Spleen (tissue), 11 donors: ENCODE data around the gene NANS. TPM values are rescaled to one million over a fixed set of nuclear protein-coding genes. Genes with fewer than 3 reads are reported as not detected.
A peak's percentile ranks its signal among the peaks of the same experiment; 100 is the strongest.

Experiments used
- DNase-seq: peaks from one replicate; pipeline ENCODE4 v3.0.0-alpha.2; 2020
- H3K27ac ChIP-seq, 8 donors: fragments of 200-600 bp; sonication (generic) in 7 of 8; 1 replicate in 4 of 8; 2 replicates in 4 of 8; pipeline versions ENCODE4 v1.5.0 to v1.8.0; 2016 to 2021; ENCODE audit warnings: inconsistent platforms in 4 of 8, mild to moderate bottlenecking in 4 of 8, moderate library complexity in 1 of 8
- H3K27me3 ChIP-seq, 7 donors: fragments of 200-600 bp; sonication (generic) in 6 of 7; replicated peaks in 1 of 7; 1 replicate in 4 of 7; 2 replicates in 3 of 7; pipeline versions ENCODE4 v1.5.0 to v1.8.0; 2016 to 2021; ENCODE audit warnings: inconsistent platforms in 3 of 7, mild to moderate bottlenecking in 1 of 7
- H3K36me3 ChIP-seq, 6 donors: fragments of 200-600 bp; sonication (generic) in 5 of 6; 1 replicate in 4 of 6; 2 replicates in 2 of 6; pipeline versions ENCODE4 v1.5.0 to v1.8.0; 2016 to 2021; ENCODE audit warnings: inconsistent platforms in 2 of 6
- H3K4me1 ChIP-seq, 6 donors: fragments of 200-600 bp; sonication (generic) in 5 of 6; 1 replicate in 3 of 6; 2 replicates in 3 of 6; pipeline versions ENCODE4 v1.5.0 to v1.8.0; 2016 to 2021; ENCODE audit warnings: inconsistent platforms in 3 of 6
- H3K4me3 ChIP-seq, 8 donors: fragments of 200-600 bp; sonication (generic) in 7 of 8; 1 replicate in 4 of 8; 2 replicates in 4 of 8; pipeline versions ENCODE4 v1.5.0 to v1.8.0; 2016 to 2021; ENCODE audit warnings: inconsistent platforms in 4 of 8, mild to moderate bottlenecking in 4 of 8, moderate library complexity in 2 of 8
- H3K9me3 ChIP-seq, 8 donors: fragments of 200-600 bp; sonication (generic) in 7 of 8; 1 replicate in 4 of 8; 2 replicates in 4 of 8; pipeline versions ENCODE4 v1.5.0 to v1.8.0; 2016 to 2021; ENCODE audit warnings: inconsistent platforms in 4 of 8
- CTCF ChIP-seq, 11 experiments: fragments of 200-600 bp in 7 of 11; fragments of 450-650 bp in 4 of 11; sonication (generic) in 4 of 11; IDR thresholded peaks in 8 of 11; conservative IDR thresholded peaks in 3 of 11; 1 replicate in 7 of 11; 2 replicates in 4 of 11; pipeline versions ENCODE4 v1.4.0 to v1.8.0; 2016 to 2021; ENCODE audit warnings: antibody characterized with exemption in 11 of 11, inconsistent platforms in 4 of 11, mild to moderate bottlenecking in 1 of 11
- POLR2A ChIP-seq, 3 donors: fragments of 450-650 bp; IDR thresholded peaks; one replicate each; pipeline ENCODE4 v1.5.1; 2017; ENCODE audit warnings: antibody characterized with exemption in 3 of 3, mild to moderate bottlenecking in 1 of 3
- POLR2AphosphoS5 ChIP-seq, 3 donors: sonication (generic); formaldehyde crosslinking; IDR thresholded peaks; one replicate each; pipeline ENCODE4 v1.5.1; 2017; ENCODE audit warnings: antibody characterized with exemption in 3 of 3
- WGBS, 5 donors: extraction: QIAGEN DNeasy Blood & Tissue Kit in 3 of 5; methylation state at CpG; one replicate each; pipeline versions ENCODE4 v1.1.5 to v1.1.7; 2013 to 2018; 5-methylcytosine and 5-hydroxymethylcytosine counted together
- intact Hi-C: fragments of 100-400 bp; cut with DNase I; formaldehyde crosslinking; loops from one replicate; pipeline ENCODE4 v1.15.0; 2023; ENCODE audit warnings: low total_unique reads
- polyA plus RNA-seq, 3 donors: library from polyadenylated mRNA; stranded (reverse); fragments of 200-250 nt; gene quantifications; one replicate each; pipeline ENCODE4 v1.2.1, GENCODE V29; 2013
- total RNA-seq, 7 donors: library from RNA; depleted of rRNA in 3 of 7; stranded (reverse); fragments of >200 nt in 3 of 7; fragmentation: NEBNext Ultra II Directional in 4 of 7; extraction: Animal tissue kit (Norgen Biotek cat#: 25700) in 4 of 7; gene quantifications; one replicate each; pipeline versions ENCODE4 v1.1.0 to v1.2.1, GENCODE V29; 2016 to 2021
- donor health status: healthy with polysubstance abuse.
- donor health status: DM: no; HTN: no; CAD: no; lungs with moderate emphysema.
- donor health status: DM: no; HTN: no; CAD: no.
- donor health status: Bipolar disorder and iron deficiency.
- donor health status: healthy.
- donor health status: DM: no; HTN: no; CAD: no.
- donor health status: DM: yes; HTN: yes; CAD: no.

Gene NANS
- total and polyA plus RNA-seq, 10 donors = 30.6 to 87.3 (median 53.1) TPM

- 80 to 89% (median 87%) methylated on average over 7 of the region's 7 CpGs for WGBS, 5 donors
- H3K4me3 ChIP-seq = no peak overlapping the region
- DNase-seq = no peak
- H3K36me3 ChIP-seq = peaks cover 0 to 95% (median 24%) of the 10 kb centered on the region in 6 donors
- no peaks in the 10 kb centered on the region for H3K9me3 ChIP-seq
- H3K4me1 ChIP-seq = peaks cover 9 to 54% (median 25%) of the 10 kb centered on the region in 6 donors
- no peaks in the 10 kb centered on the region for H3K27me3 ChIP-seq
- H3K27ac ChIP-seq = no peak overlapping the region
- intact Hi-C loops = no loop called here
- no peak for TF ChIP-seq CTCF (IDR thresholded peaks at IDR 0.05 in 8 of 11, conservative IDR thresholded peaks at IDR 0.05 in 3 of 11)
- TF ChIP-seq POLR2AphosphoS5 (IDR thresholded peaks at IDR 0.05) = no peak
- TF ChIP-seq POLR2A (IDR thresholded peaks at IDR 0.05) = no peak
These were observed 38.9 kb downstream of the NANS start for GRCh38 chr9:98095401-98095800.

- H3K36me3 ChIP-seq = peaks cover 0 to 88% (median 24%) of the 10 kb centered on the region in 6 donors
- WGBS, 5 donors = 95 to 99% (median 97%) methylated on average over 5 of the region's 5 CpGs
- no peaks in the 10 kb centered on the region for H3K27me3 ChIP-seq
- no peaks in the 10 kb centered on the region for H3K9me3 ChIP-seq
- H3K4me3 ChIP-seq = no peak overlapping the region
- TF ChIP-seq POLR2AphosphoS5 (IDR thresholded peaks at IDR 0.05) (no peak), POLR2A (IDR thresholded peaks at IDR 0.05) (no peak), CTCF (IDR thresholded peaks at IDR 0.05 in 8 of 11, conservative IDR thresholded peaks at IDR 0.05 in 3 of 11) (no peak)
- no peak for DNase-seq
- H3K4me1 ChIP-seq = peaks cover 16 to 61% (median 30%) of the 10 kb centered on the region in 6 donors
- intact Hi-C loops = no loop called here
- no peak overlapping the region for H3K27ac ChIP-seq
These were observed 39.6 kb downstream of the NANS start for GRCh38 chr9:98096091-98096490.

- 63 to 72% (median 68%) methylated on average over 4 of the region's 4 CpGs for WGBS, 5 donors
- Histone ChIP-seq H3K4me1 (peaks cover 30 to 67% (median 46%) of the 10 kb centered on the region in 6 donors), H3K36me3 (peaks cover 0 to 72% (median 24%) of the 10 kb centered on the region in 6 donors)
These were observed 41.3 kb downstream of the NANS start for GRCh38 chr9:98097836-98098235.

DNA sequence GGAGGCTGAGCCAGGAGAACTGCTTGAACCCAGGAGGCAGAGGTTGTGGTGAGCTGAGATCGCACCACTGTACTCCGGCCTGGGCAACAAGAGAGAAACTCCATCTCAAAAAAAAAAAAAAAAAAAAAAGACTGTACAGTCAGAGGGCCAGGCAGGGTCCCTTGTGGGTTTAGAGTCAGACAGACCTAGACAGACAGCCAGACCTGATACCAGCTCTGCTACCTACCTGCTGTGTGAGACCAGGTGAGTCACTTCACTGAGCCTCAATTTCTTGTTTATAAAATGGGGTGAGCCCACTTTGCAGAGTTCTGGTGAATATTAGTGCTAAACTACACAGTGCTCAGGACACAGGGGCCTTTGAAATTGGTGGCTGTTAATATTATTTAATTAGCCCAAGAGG is 42.8 kb downstream of the NANS start:
- 81 to 93% (median 91%) methylated on average over 2 of the region's 2 CpGs for WGBS, 5 donors
- Histone ChIP-seq H3K36me3 (peaks cover 0 to 57% (median 19%) of the 10 kb centered on the region in 6 donors), H3K27me3 (no peaks in the 10 kb centered on the region), H3K4me3 (no peak overlapping the region), H3K4me1 (peaks cover 45 to 77% (median 61%) of the 10 kb centered on the region in 6 donors), H3K27ac (peak overlapping the region; percentile 1 to 92 (median 83)), H3K9me3 (no peaks in the 10 kb centered on the region)
- TF ChIP-seq POLR2A (IDR thresholded peaks at IDR 0.05) (no peak), CTCF (IDR thresholded peaks at IDR 0.05 in 8 of 11, conservative IDR thresholded peaks at IDR 0.05 in 3 of 11) (no peak), POLR2AphosphoS5 (IDR thresholded peaks at IDR 0.05) (no peak)
- intact Hi-C loops = no loop called here
- no peak for DNase-seq

More at GRCh38 chr9:98097836-98098235, 41.3 kb downstream of the NANS start:
- peak overlapping the region in 3 of 8 donors; percentile 43 to 92 (median 87) for H3K27ac ChIP-seq
- no peak overlapping the region for H3K4me3 ChIP-seq
- H3K9me3 ChIP-seq = no peaks in the 10 kb centered on the region
- H3K27me3 ChIP-seq = no peaks in the 10 kb centered on the region
- intact Hi-C loops = no loop called here
- TF ChIP-seq CTCF (IDR thresholded peaks at IDR 0.05 in 8 of 11, conservative IDR thresholded peaks at IDR 0.05 in 3 of 11) (no peak), POLR2A (IDR thresholded peaks at IDR 0.05) (no peak), POLR2AphosphoS5 (IDR thresholded peaks at IDR 0.05) (no peak)
- DNase-seq = no peak
